ENCODE data around the gene CFAP100. TPM values are rescaled to one million over a fixed set of nuclear protein-coding genes. Genes with fewer than 3 reads are reported as not detected.

CFAP100 gene
- total and polyA plus RNA-seq, 7 experiments from 2014 or later, result not detected

DNA sequence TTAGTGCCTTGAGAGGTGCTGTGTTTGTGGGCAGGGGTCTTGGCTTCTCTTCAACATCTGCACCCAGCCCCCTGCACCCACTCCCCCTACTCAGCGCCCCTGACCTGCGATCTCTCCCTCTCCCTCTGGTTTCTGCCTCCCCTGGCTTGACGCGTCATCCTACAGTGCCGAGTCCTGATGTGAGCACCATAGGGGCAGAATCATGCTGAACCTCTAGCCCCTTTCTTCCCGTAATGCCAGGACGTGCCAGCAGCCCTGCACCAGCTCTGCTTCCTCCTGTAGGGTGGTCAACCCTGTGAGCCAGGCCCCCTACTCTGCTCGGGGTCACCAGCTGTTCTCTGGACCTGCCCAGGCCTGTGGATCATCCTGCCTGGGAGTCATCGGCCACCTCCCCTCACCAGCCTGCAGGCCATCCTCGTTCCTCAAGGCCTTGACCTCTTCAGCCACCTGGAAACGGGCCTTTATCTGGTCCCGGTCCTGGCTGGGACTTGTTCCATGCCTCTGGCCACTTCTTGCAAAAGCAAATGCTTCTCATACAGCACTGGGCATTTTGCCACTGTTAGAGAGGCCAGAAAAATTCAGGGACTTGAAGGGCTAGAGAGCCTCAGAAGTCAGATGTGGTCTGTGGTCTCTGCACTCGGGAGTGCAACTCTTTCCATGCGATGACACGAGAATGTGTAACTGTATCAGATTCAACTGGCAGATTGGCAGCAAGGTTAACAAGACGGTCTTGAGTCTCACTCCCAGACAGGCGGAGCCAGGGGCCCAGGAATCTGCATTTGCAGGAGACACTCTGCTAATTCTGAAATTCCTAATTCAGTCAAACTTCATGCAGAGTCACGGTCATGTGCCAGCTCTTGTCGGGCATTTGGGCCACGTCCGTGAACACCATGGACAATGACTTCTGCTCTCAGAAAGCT, 20.8 kb upstream of the CFAP100 start:
- DNase-seq, result no peak
- ChIA-PET POLR2A (no interaction called here), CTCF (no interaction called here)
- intact Hi-C loops (cut with micrococcal nuclease), result no loop called here
- Histone ChIP-seq H3K4me1 (ENCODE audit: control insufficient read depth in 2 of 2, insufficient read depth in 2 of 2, low read length in 2 of 2) (no peaks in the 10 kb centered on the region), H3K4me3 (ENCODE audit: low read length) (no peak overlapping the region), H3K36me3 (ENCODE audit: control insufficient read depth in 2 of 3, insufficient read depth in 3 of 3, low read length in 3 of 3) (no peaks in the 10 kb centered on the region), H3K9me3 (ENCODE audit: control insufficient read depth in 2 of 3, low read length in 3 of 3) (no peaks in the 10 kb centered on the region), H3K27ac (ENCODE audit: low read depth, low read length) (no peak overlapping the region), H3K27me3 (ENCODE audit: control insufficient read depth in 2 of 2, insufficient read depth in 2 of 2, low read length in 2 of 2) (no peaks in the 10 kb centered on the region)
- H3K9me3 Mint-ChIP-seq, result no peaks in the 10 kb centered on the region
- peaks cover 0 to 7% (median 0%) of the 10 kb centered on the region in 7 donors for H3K4me1 Mint-ChIP-seq
- H3K27ac Mint-ChIP-seq, result no peak overlapping the region
- H3K27me3 Mint-ChIP-seq, result peaks cover 0 to 18% (median 0%) of the 10 kb centered on the region in 5 donors
- H3K36me3 Mint-ChIP-seq, result no peaks in the 10 kb centered on the region
- no peak for ATAC-seq
- no peak overlapping the region for H3K4me3 Mint-ChIP-seq

DNA sequence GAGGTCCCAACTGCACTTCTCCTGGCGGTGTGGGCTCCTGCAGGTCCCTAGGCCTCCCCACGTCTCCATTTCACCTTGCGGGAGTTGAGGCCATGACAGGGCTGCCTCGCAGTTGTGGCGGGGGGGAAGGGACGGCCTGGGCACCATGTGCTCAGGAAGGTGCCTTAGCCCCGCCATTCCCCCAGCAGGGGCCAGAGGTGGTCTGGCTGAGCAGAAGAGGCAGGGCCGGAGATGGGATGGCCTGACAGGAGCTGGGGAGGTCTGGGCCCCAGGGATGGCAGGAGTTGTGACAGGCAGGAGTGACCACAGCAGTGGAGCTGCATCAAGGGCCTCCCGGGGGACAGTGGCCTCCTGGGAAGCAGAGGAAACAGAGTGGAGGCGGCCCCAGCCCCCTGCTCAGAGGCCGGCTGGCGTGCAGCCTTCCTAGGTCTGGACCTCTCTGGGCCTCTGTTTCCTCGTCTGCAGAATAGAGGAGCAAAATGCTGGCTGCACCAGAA, 18.8 kb upstream of the CFAP100 start:
- ChIA-PET POLR2A (no interaction called here), CTCF (no interaction called here)
- intact Hi-C loops (cut with micrococcal nuclease), result no loop called here

DNA sequence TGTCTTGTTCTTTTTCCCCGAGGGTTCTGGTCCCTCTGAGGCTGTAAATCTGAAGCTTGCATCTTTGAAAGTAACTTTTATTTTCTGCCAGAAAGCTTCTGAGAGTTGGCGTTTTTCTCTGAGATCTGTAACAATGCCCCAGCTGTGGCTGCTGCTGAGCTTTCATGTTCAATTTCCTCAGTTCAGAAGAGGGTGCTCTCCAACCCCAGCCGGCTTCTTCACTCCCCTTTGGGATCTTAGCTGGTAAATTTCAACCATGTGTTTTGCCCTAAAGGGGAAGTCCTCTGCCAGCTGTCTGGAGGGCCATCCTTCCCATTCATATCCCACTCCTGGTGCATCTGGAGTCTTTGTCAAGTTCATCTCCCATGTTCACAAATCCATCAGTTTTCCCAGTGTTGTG, 18.3 kb upstream of the CFAP100 start:
- POLR2A ChIA-PET, result no interaction called here
- no peak overlapping the region for H3K27ac Mint-ChIP-seq
- no peaks in the 10 kb centered on the region for H3K27me3 ChIP-seq (ENCODE audit: control insufficient read depth in 2 of 2, insufficient read depth in 2 of 2, low read length in 2 of 2)
- peaks cover 0 to 7% (median 0%) of the 10 kb centered on the region in 7 donors for H3K4me1 Mint-ChIP-seq
- no peaks in the 10 kb centered on the region for H3K9me3 ChIP-seq (ENCODE audit: control insufficient read depth in 2 of 3, low read length in 3 of 3)
- H3K4me3 ChIP-seq (ENCODE audit: low read length), result no peak overlapping the region
- no peaks in the 10 kb centered on the region for H3K4me1 ChIP-seq (ENCODE audit: control insufficient read depth in 2 of 2, insufficient read depth in 2 of 2, low read length in 2 of 2)
- no peak overlapping the region for H3K4me3 Mint-ChIP-seq
- no peaks in the 10 kb centered on the region for H3K36me3 Mint-ChIP-seq
- no peak overlapping the region for H3K27ac ChIP-seq (ENCODE audit: low read depth, low read length)
- H3K27me3 Mint-ChIP-seq, result peaks cover 0 to 23% (median 8%) of the 10 kb centered on the region in 5 donors
- CTCF ChIA-PET, result no interaction called here
- intact Hi-C loops (cut with micrococcal nuclease), result no loop called here
- H3K36me3 ChIP-seq (ENCODE audit: control insufficient read depth in 2 of 3, insufficient read depth in 3 of 3, low read length in 3 of 3), result no peaks in the 10 kb centered on the region
- ATAC-seq, result no peak
- no peaks in the 10 kb centered on the region for H3K9me3 Mint-ChIP-seq
- DNase-seq, result no peak

More for the DNA sequence above, 18.8 kb upstream of the CFAP100 start:
- no peaks in the 10 kb centered on the region for H3K4me1 ChIP-seq (ENCODE audit: control insufficient read depth in 2 of 2, insufficient read depth in 2 of 2, low read length in 2 of 2)
- ATAC-seq (no peak), DNase-seq (no peak)
- no peak overlapping the region for H3K4me3 Mint-ChIP-seq
- no peaks in the 10 kb centered on the region for H3K9me3 Mint-ChIP-seq
- H3K9me3 ChIP-seq (ENCODE audit: control insufficient read depth in 2 of 3, low read length in 3 of 3), result no peaks in the 10 kb centered on the region
- no peaks in the 10 kb centered on the region for H3K36me3 Mint-ChIP-seq
- no peaks in the 10 kb centered on the region for H3K36me3 ChIP-seq (ENCODE audit: control insufficient read depth in 2 of 3, insufficient read depth in 3 of 3, low read length in 3 of 3)
- no peak overlapping the region for H3K4me3 ChIP-seq (ENCODE audit: low read length)
- no peak overlapping the region for H3K27ac Mint-ChIP-seq
- no peak overlapping the region for H3K27ac ChIP-seq (ENCODE audit: low read depth, low read length)
- H3K4me1 Mint-ChIP-seq, result peaks cover 0 to 7% (median 0%) of the 10 kb centered on the region in 7 donors
- no peaks in the 10 kb centered on the region for H3K27me3 ChIP-seq (ENCODE audit: control insufficient read depth in 2 of 2, insufficient read depth in 2 of 2, low read length in 2 of 2)
- peaks cover 0 to 22% (median 8%) of the 10 kb centered on the region in 5 donors for H3K27me3 Mint-ChIP-seq

DNA sequence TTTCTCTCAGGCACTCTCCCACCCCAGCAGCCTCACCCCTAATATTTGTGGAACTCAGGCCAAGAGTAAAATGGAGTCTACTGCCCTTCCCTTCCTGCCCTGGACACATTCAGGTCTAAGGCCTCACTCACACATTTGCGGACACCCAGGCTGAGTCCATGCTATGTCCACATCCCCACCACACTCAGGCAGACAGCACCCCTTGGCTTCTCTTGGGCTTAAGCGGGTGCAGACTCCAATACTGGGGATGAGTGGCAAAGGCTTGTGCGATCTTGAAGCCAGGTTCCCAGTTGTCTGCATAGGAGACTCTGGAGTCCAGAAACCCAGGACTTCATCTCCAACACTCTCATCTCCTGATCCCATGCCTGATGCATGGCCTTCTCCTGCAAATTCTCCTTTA, 17.5 kb upstream of the CFAP100 start:
- Histone ChIP-seq H3K4me1 (ENCODE audit: control insufficient read depth in 2 of 2, insufficient read depth in 2 of 2, low read length in 2 of 2) (no peaks in the 10 kb centered on the region), H3K27me3 (ENCODE audit: control insufficient read depth in 2 of 2, insufficient read depth in 2 of 2, low read length in 2 of 2) (no peaks in the 10 kb centered on the region), H3K4me3 (ENCODE audit: low read length) (no peak overlapping the region), H3K36me3 (ENCODE audit: control insufficient read depth in 2 of 3, insufficient read depth in 3 of 3, low read length in 3 of 3) (no peaks in the 10 kb centered on the region), H3K27ac (ENCODE audit: low read depth, low read length) (no peak overlapping the region), H3K9me3 (ENCODE audit: control insufficient read depth in 2 of 3, low read length in 3 of 3) (no peaks in the 10 kb centered on the region)
- Mint-ChIP-seq H3K4me3 (no peak overlapping the region), H3K36me3 (no peaks in the 10 kb centered on the region), H3K4me1 (peaks cover 0 to 7% (median 0%) of the 10 kb centered on the region in 7 donors), H3K27ac (no peak overlapping the region), H3K27me3 (peaks cover 0 to 28% (median 8%) of the 10 kb centered on the region in 5 donors), H3K9me3 (no peaks in the 10 kb centered on the region)
- DNase-seq (no peak), ATAC-seq (no peak)
- CTCF ChIA-PET, result no interaction called here
- POLR2A ChIA-PET, result no interaction called here
- intact Hi-C loops (cut with micrococcal nuclease), result no loop called here

DNA sequence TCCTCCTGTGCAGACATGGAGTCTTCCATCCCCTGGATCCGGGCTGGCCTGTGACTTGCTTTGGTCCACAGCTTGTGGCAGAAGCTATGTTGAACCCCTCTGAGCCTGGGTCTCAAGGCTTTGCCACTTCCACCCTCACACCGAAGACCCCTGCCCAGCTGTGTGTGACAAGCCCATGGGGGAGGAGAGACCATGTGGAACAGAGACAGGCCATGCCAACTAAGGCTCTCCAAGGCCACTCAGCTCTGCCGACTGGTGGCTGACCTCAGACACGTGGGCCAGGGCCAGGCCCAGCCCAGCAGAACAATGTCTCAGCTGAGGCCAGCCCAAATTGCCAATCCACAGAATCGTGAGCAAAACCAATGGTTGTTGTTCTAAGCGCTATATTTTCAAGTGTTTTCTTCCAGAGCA, 16.4 kb upstream of the CFAP100 start:
- Mint-ChIP-seq H3K9me3 (peaks cover 0 to 4% (median 0%) of the 10 kb centered on the region in 11 donors), H3K4me1 (peaks cover 0 to 7% (median 0%) of the 10 kb centered on the region in 7 donors), H3K4me3 (no peak overlapping the region), H3K27me3 (peaks cover 5 to 32% (median 16%) of the 10 kb centered on the region in 5 donors), H3K27ac (no peak overlapping the region), H3K36me3 (peaks cover 0 to 5% (median 0%) of the 10 kb centered on the region in 5 donors)
- Histone ChIP-seq H3K27ac (ENCODE audit: low read depth, low read length) (no peak overlapping the region), H3K27me3 (ENCODE audit: control insufficient read depth in 2 of 2, insufficient read depth in 2 of 2, low read length in 2 of 2) (no peaks in the 10 kb centered on the region), H3K36me3 (ENCODE audit: control insufficient read depth in 2 of 3, insufficient read depth in 3 of 3, low read length in 3 of 3) (no peaks in the 10 kb centered on the region), H3K9me3 (ENCODE audit: control insufficient read depth in 2 of 3, low read length in 3 of 3) (no peaks in the 10 kb centered on the region), H3K4me1 (ENCODE audit: control insufficient read depth in 2 of 2, insufficient read depth in 2 of 2, low read length in 2 of 2) (no peaks in the 10 kb centered on the region), H3K4me3 (ENCODE audit: low read length) (no peak overlapping the region)
- DNase-seq, result no peak
- ATAC-seq, result no peak
- ChIA-PET CTCF (interaction anchor here (0.5 kb wide), 1 partner anchor 243 kb away, joined by 3 read pairs; no protein-coding TSS in a partner anchor), POLR2A (no interaction called here)
- intact Hi-C loops (cut with micrococcal nuclease), result no loop called here

DNA sequence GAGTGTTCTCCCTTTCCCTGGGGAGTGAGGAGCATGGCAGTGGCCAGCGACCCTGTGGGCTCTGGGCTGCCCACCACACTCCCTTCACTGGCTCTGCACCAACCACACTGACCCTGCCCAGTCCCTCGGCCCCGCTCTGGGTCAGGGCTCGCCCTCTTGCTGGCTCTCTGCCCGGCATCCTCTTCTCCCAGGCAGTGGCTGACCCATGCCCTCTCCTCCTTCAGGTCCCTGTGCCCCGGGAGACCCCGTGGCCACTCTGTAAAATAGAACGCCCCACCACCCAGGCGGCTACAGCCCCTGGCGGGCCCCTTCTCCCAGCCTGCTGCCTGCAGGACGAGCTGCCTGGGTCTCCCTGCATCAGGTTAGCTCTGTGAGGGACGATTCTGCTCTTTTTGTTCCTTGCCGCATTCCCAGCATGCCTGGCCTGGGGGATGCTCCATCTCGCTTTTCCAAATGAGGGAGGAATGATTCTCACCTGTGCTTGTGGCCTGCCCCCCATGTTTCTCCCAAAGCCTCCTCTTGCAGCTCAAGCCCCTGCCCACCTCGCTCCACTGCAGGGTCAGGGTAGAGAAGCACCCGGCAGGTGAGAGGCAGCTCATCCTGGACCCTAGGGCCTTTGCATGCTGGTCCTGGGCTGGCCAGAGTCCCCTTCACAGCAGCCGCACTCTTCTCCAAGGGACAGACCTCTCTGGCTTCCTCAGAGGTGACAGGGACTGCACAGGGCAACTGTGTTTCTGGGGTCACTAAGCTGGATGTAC, 14.5 kb upstream of the CFAP100 start:
- Mint-ChIP-seq H3K27me3 (peaks cover 10 to 35% (median 25%) of the 10 kb centered on the region in 5 donors), H3K4me3 (no peak overlapping the region), H3K36me3 (peaks cover 0 to 5% (median 0%) of the 10 kb centered on the region in 5 donors), H3K4me1 (peaks cover 0 to 7% (median 0%) of the 10 kb centered on the region in 7 donors), H3K27ac (no peak overlapping the region), H3K9me3 (peaks cover 0 to 9% (median 0%) of the 10 kb centered on the region in 11 donors)
- H3K4me3 ChIP-seq (ENCODE audit: low read length), result no peak overlapping the region
- intact Hi-C loops (cut with micrococcal nuclease), result no loop called here
- H3K27me3 ChIP-seq (ENCODE audit: control insufficient read depth in 2 of 2, insufficient read depth in 2 of 2, low read length in 2 of 2), result no peaks in the 10 kb centered on the region
- H3K4me1 ChIP-seq (ENCODE audit: control insufficient read depth in 2 of 2, insufficient read depth in 2 of 2, low read length in 2 of 2), result no peaks in the 10 kb centered on the region
- ChIA-PET CTCF (no interaction called here), POLR2A (no interaction called here)
- no peak for DNase-seq
- ATAC-seq, result no peak
- H3K36me3 ChIP-seq (ENCODE audit: control insufficient read depth in 2 of 3, insufficient read depth in 3 of 3, low read length in 3 of 3), result no peaks in the 10 kb centered on the region
- no peaks in the 10 kb centered on the region for H3K9me3 ChIP-seq (ENCODE audit: control insufficient read depth in 2 of 3, low read length in 3 of 3)
- no peak overlapping the region for H3K27ac ChIP-seq (ENCODE audit: low read depth, low read length)

Measured in naive thymus-derived CD4-positive, alpha-beta T cell (primary cell).